Esophagus muscularis mucosa (tissue), 4 donors: ENCODE data around the gene USP4. TPM values are rescaled to one million over a fixed set of nuclear protein-coding genes. Genes with fewer than 3 reads are reported as not detected.

Experiments
- DNase-seq: peaks from one replicate; pipeline ENCODE4 v3.0.0-alpha.2; 2017; ENCODE audit errors: extremely low spot score
- H3K27ac ChIP-seq, 4 donors: fragments of 200-600 bp; sonication (generic); replicated peaks in 1 of 4; 1 replicate in 3 of 4; 2 replicates in 1 of 4; pipeline ENCODE4 v1.5.1; 2016 to 2019; ENCODE audit warnings: mild to moderate bottlenecking in 1 of 4
- H3K27me3 ChIP-seq, 4 donors: fragments of 200-600 bp; sonication (generic); one replicate each; pipeline versions ENCODE4 v1.5.1 to v1.6.0; 2016 to 2019
- H3K36me3 ChIP-seq, 4 donors: fragments of 200-600 bp; sonication (generic); one replicate each; pipeline ENCODE4 v1.5.1; 2016 to 2019
- H3K4me1 ChIP-seq, 4 donors: fragments of 200-600 bp; sonication (generic); one replicate each; pipeline ENCODE4 v1.5.1; 2016 to 2019
- H3K4me3 ChIP-seq, 4 donors: fragments of 200-600 bp; sonication (generic); 1 replicate in 2 of 4; 2 replicates in 2 of 4; pipeline ENCODE4 v1.5.1; 2016 to 2019; ENCODE audit warnings: mild to moderate bottlenecking in 4 of 4, moderate library complexity in 1 of 4
- H3K9me3 ChIP-seq, 4 donors: fragments of 200-600 bp; sonication (generic); 1 replicate in 3 of 4; 2 replicates in 1 of 4; pipeline ENCODE4 v1.5.1; 2016 to 2019
- CTCF ChIP-seq, 3 experiments: fragments of 200-600 bp in 2 of 3; fragments of 450-650 bp in 1 of 3; sonication (generic) in 2 of 3; IDR thresholded peaks; one replicate each; pipeline ENCODE4 v1.5.1; 2017 to 2019; ENCODE audit warnings: antibody characterized with exemption in 3 of 3, mild to moderate bottlenecking in 2 of 3, moderate library complexity in 1 of 3
- EP300 ChIP-seq: sonication (generic); formaldehyde crosslinking; IDR thresholded peaks from one replicate; pipeline ENCODE4 v1.6.1; 2017; ENCODE audit warnings: antibody characterized with exemption
- POLR2A ChIP-seq: fragments of 450-650 bp; IDR thresholded peaks from one replicate; pipeline ENCODE4 v1.6.1; 2017; ENCODE audit warnings: antibody characterized with exemption, moderate library complexity, mild to moderate bottlenecking, low read depth
- POLR2AphosphoS5 ChIP-seq, 2 donors: sonication (generic); formaldehyde crosslinking; IDR thresholded peaks; one replicate each; pipeline ENCODE4 v1.6.1; 2017; ENCODE audit warnings: antibody characterized with exemption in 2 of 2
- WGBS: methylation state at CpG from one replicate; pipeline ENCODE4 v1.1.5; 2018; 5-methylcytosine and 5-hydroxymethylcytosine counted together
- intact Hi-C: fragments of 100-400 bp; cut with DNase I; formaldehyde crosslinking; loops from one replicate; pipeline ENCODE4 v1.15.1; 2023
- total RNA-seq, 4 donors: library from RNA; depleted of rRNA; stranded (reverse); fragments of >200 nt; gene quantifications; one replicate each; pipeline versions ENCODE4 v1.1.0 to v1.2.1, GENCODE V29; 2016

USP4 gene
- total RNA-seq, 4 donors from 2014 or later: 17.9 to 35.7 (median 24.3) TPM

GRCh38 chr3:49377483-49377882, 37.6 kb upstream of the USP4 start:
- Histone ChIP-seq H3K27me3 (no peaks in the 10 kb centered on the region), H3K4me3 (no peak overlapping the region), H3K4me1 (peaks cover 5 to 50% (median 38%) of the 10 kb centered on the region in 4 donors), H3K36me3 (peaks cover 20 to 32% (median 30%) of the 10 kb centered on the region in 4 donors), H3K27ac (no peak overlapping the region), H3K9me3 (no peaks in the 10 kb centered on the region)
- no peak for DNase-seq
- intact Hi-C loops: no loop called here
- WGBS: 100% methylated on average over 1 of the region's 1 CpG
- no peak for TF ChIP-seq POLR2AphosphoS5 (IDR thresholded peaks at IDR 0.05)
- no peak for TF ChIP-seq EP300
- no peak for TF ChIP-seq POLR2A
- TF ChIP-seq CTCF (IDR thresholded peaks at IDR 0.05): no peak

GRCh38 chr3:49371946-49372345, 32.1 kb upstream of the USP4 start:
- H3K9me3 ChIP-seq: no peaks in the 10 kb centered on the region
- H3K27me3 ChIP-seq: no peaks in the 10 kb centered on the region
- H3K4me3 ChIP-seq: no peak overlapping the region
- intact Hi-C loops: no loop called here
- no peak overlapping the region for H3K27ac ChIP-seq
- TF ChIP-seq POLR2AphosphoS5 (IDR thresholded peaks at IDR 0.05) (no peak), EP300 (no peak)
- H3K36me3 ChIP-seq: peaks cover 43 to 83% (median 77%) of the 10 kb centered on the region in 4 donors
- H3K4me1 ChIP-seq: peaks cover 0 to 23% (median 9%) of the 10 kb centered on the region in 4 donors
- DNase-seq: no peak

GRCh38 chr3:49370585-49371290, 30.9 kb upstream of the USP4 start:
- peaks cover 54 to 95% (median 89%) of the 10 kb centered on the region in 4 donors for H3K36me3 ChIP-seq
- no peaks in the 10 kb centered on the region for H3K9me3 ChIP-seq
- peaks cover 0 to 17% (median 6%) of the 10 kb centered on the region in 4 donors for H3K4me1 ChIP-seq
- no peaks in the 10 kb centered on the region for H3K27me3 ChIP-seq
- DNase-seq: no peak
- no peak overlapping the region for H3K4me3 ChIP-seq
- no peak overlapping the region for H3K27ac ChIP-seq
- intact Hi-C loops: no loop called here
- WGBS: 81% methylated on average over 6 of the region's 6 CpGs
- TF ChIP-seq POLR2AphosphoS5 (IDR thresholded peaks at IDR 0.05): no peak
- TF ChIP-seq EP300: no peak
- TF ChIP-seq POLR2A: no peak
- TF ChIP-seq CTCF (IDR thresholded peaks at IDR 0.05): no peak

GRCh38 chr3:49362561-49362960, 22.7 kb upstream of the USP4 start:
- Histone ChIP-seq H3K4me1 (peaks cover 11 to 15% (median 13%) of the 10 kb centered on the region in 4 donors), H3K9me3 (no peaks in the 10 kb centered on the region), H3K27ac (no peak overlapping the region), H3K27me3 (no peaks in the 10 kb centered on the region), H3K36me3 (peaks cover 76 to 90% (median 87%) of the 10 kb centered on the region in 4 donors), H3K4me3 (no peak overlapping the region)
- intact Hi-C loops: no loop called here
- TF ChIP-seq CTCF (IDR thresholded peaks at IDR 0.05): no peak
- TF ChIP-seq EP300: no peak
- TF ChIP-seq POLR2A: no peak
- TF ChIP-seq POLR2AphosphoS5 (IDR thresholded peaks at IDR 0.05): no peak
- DNase-seq: no peak
- 69% methylated on average over 3 of the region's 3 CpGs for WGBS

- no peak overlapping the region for H3K4me3 ChIP-seq
- peaks cover 29 to 39% (median 38%) of the 10 kb centered on the region in 4 donors for H3K4me1 ChIP-seq
- H3K9me3 ChIP-seq: no peaks in the 10 kb centered on the region
- no peaks in the 10 kb centered on the region for H3K27me3 ChIP-seq
- intact Hi-C loops: loop anchor here (5.0 kb wide), 1 partner anchor 53 kb away; the partner anchor contains the start of genes RHOA and TCTA
- H3K36me3 ChIP-seq: peaks cover 50 to 80% (median 62%) of the 10 kb centered on the region in 4 donors
- DNase-seq: no peak
- TF ChIP-seq CTCF (IDR thresholded peaks at IDR 0.05) (no peak), POLR2A (no peak), EP300 (no peak), POLR2AphosphoS5 (IDR thresholded peaks at IDR 0.05) (no peak)
- peak overlapping the region in 3 of 4 donors; percentile 8 to 97 (median 95) for H3K27ac ChIP-seq
- 75% methylated on average over 2 of the region's 2 CpGs for WGBS
Observed at GRCh38 chr3:49359623-49360022, 19.8 kb upstream of the USP4 start.
